CD4-positive, alpha-beta T cell (primary cell): ENCODE measurements around the gene PCCA. TPM values are rescaled to one million over a fixed set of nuclear protein-coding genes. Genes with fewer than 3 reads are reported as not detected.

Source experiments
- ATAC-seq: fragments of 200-7000 bp; cut with Tn5 transposase; one replicate; pipeline ENCODE4 v1.10.0; 2022; ENCODE audit warnings: mild to moderate bottlenecking; ENCODE audit not compliant: poor library complexity
- CTCF ChIA-PET: fragments of 350-600 bp; sonication (Branson Sonifier 250); formaldehyde crosslinking; loops from one replicate; lab custom pipeline; 2021; ENCODE audit warnings: antibody characterized with exemption, inconsistent platforms; lab: Charles Lee
- POLR2A ChIA-PET: fragments of 350-600 bp; sonication (Branson Sonifier 250); formaldehyde crosslinking; loops from one replicate; lab custom pipeline; 2021; ENCODE audit warnings: antibody characterized with exemption, inconsistent platforms; lab: Charles Lee
- DNase-seq, 14 experiments: peaks; one replicate each; pipeline ENCODE4 v3.0.0-alpha.2; 2013 to 2020; ENCODE audit warnings: mixed read lengths in 2 of 14
- H3K27ac ChIP-seq, 2 donors: one replicate each; pipeline versions ENCODE4 v1.5.1 to v1.7.0; 2013; ENCODE audit warnings: low read length in 2 of 2, low read depth in 1 of 2, mild to moderate bottlenecking in 1 of 2
- H3K27me3 ChIP-seq, 2 experiments: 1 replicate in 1 of 2; 2 replicates in 1 of 2; pipeline versions ENCODE4 v1.6.1 to v1.7.0; 2013; ENCODE audit warnings: low read length in 2 of 2, control low read depth in 1 of 2, mild to moderate bottlenecking in 1 of 2, moderate library complexity in 1 of 2; ENCODE audit not compliant: insufficient read depth in 2 of 2, control insufficient read depth in 1 of 2
- H3K36me3 ChIP-seq: one replicate; pipeline ENCODE4 v1.6.1; 2013; ENCODE audit warnings: low read length, control low read depth; ENCODE audit not compliant: insufficient read depth
- H3K4me1 ChIP-seq: one replicate; pipeline ENCODE4 v1.6.1; 2013; ENCODE audit warnings: low read length, control low read depth; ENCODE audit not compliant: insufficient read depth
- H3K4me3 ChIP-seq: one replicate; pipeline ENCODE4 v1.5.1; 2013; ENCODE audit warnings: mild to moderate bottlenecking, low read length, moderate library complexity
- H3K9me3 ChIP-seq, 2 experiments: 1 replicate in 1 of 2; 2 replicates in 1 of 2; pipeline versions ENCODE4 v1.6.1 to v1.7.0; 2013; ENCODE audit warnings: low read length in 2 of 2, mild to moderate bottlenecking in 2 of 2, control low read depth in 1 of 2, moderate library complexity in 1 of 2; ENCODE audit not compliant: control insufficient read depth in 1 of 2, insufficient read depth in 1 of 2
- H3K27ac Mint-ChIP-seq: one replicate; pipeline ENCODE4 v1.8.0; 2020; ENCODE audit warnings: mixed read lengths
- H3K27me3 Mint-ChIP-seq: one replicate; pipeline ENCODE4 v1.8.0; 2021; ENCODE audit warnings: mixed read lengths
- H3K36me3 Mint-ChIP-seq: one replicate; pipeline ENCODE4 v1.8.0; 2021; ENCODE audit warnings: low read depth, mixed read lengths
- H3K4me1 Mint-ChIP-seq: one replicate; pipeline ENCODE4 v1.8.0; 2021; ENCODE audit warnings: low read depth, mixed read lengths
- H3K4me3 Mint-ChIP-seq: one replicate; pipeline ENCODE4 v1.8.0; 2020; ENCODE audit warnings: mild to moderate bottlenecking, mixed read lengths
- H3K9me3 Mint-ChIP-seq: one replicate; pipeline ENCODE4 v1.8.0; 2020; ENCODE audit warnings: mixed read lengths
- CTCF ChIP-seq: fragments of 200-600 bp; IDR thresholded peaks from one replicate; pipeline ENCODE4 v1.8.0; 2022; ENCODE audit warnings: antibody characterized with exemption, mild to moderate bottlenecking
- intact Hi-C, 2 experiments: fragments of 100-400 bp; cut with DNase I in 1 of 2; cut with micrococcal nuclease in 1 of 2; formaldehyde crosslinking; loops; one replicate each; pipeline versions ENCODE4 v1.15.1 to v1.9.0; 2023 to 2025; cut with DNase I, micrococcal nuclease
- total RNA-seq, 174 experiments: library from RNA in 2 of 174; stranded (reverse) in 2 of 174; gene quantifications; one replicate each; pipeline ENCODE4 v1.2.3 and lab custom pipeline; 2021 to 2026

PCCA gene
- total RNA-seq, 2 experiments from 2014 or later, result 4.7 to 5.2 TPM

DNA sequence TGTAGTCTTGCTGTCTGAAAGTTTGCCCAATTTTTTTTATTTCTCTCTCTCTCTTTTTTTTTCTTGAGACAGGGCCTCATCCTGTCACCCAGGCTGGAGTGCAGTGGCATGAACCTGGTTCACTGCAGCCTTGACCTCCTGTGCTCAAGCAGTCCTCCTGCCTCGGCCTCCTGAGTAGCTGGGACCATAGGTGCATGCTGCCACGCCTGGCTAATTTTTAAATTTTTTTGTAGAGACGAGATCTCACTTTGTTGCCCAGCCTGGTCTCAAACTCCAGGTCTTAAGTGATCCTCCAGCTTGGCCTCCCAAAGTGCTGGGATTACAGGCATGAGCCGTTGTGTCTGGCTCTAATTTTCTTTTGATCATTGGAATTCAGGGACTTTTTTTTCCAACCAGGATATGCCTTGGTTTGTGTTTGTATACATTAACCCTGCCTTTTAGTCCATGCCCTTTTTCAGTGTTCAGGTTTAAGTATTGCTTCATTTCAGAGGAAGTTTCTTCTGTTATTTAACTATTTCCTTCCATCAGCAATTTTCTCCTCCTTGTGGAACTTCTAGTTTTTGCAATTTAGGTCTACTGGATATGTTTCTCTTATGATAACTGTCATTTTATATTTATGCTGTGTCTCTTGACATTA is 201.4 kb downstream of the PCCA start:
- Histone ChIP-seq H3K9me3 (no peaks in the 10 kb centered on the region), H3K4me1 (no peaks in the 10 kb centered on the region), H3K27me3 (no peaks in the 10 kb centered on the region), H3K36me3 (no peaks in the 10 kb centered on the region), H3K4me3 (no peak overlapping the region), H3K27ac (no peak overlapping the region)
- ATAC-seq, result no peak
- no peak for TF ChIP-seq CTCF
- no peaks in the 10 kb centered on the region for H3K9me3 Mint-ChIP-seq
- no peaks in the 10 kb centered on the region for H3K27me3 Mint-ChIP-seq
- no peaks in the 10 kb centered on the region for H3K4me1 Mint-ChIP-seq
- H3K36me3 Mint-ChIP-seq, result no peaks in the 10 kb centered on the region
- POLR2A ChIA-PET, result no interaction called here
- no peak overlapping the region for H3K4me3 Mint-ChIP-seq
- no peak overlapping the region for H3K27ac Mint-ChIP-seq
- CTCF ChIA-PET, result no interaction called here
- DNase-seq, result no peak
- intact Hi-C loops, result no loop called here

DNA sequence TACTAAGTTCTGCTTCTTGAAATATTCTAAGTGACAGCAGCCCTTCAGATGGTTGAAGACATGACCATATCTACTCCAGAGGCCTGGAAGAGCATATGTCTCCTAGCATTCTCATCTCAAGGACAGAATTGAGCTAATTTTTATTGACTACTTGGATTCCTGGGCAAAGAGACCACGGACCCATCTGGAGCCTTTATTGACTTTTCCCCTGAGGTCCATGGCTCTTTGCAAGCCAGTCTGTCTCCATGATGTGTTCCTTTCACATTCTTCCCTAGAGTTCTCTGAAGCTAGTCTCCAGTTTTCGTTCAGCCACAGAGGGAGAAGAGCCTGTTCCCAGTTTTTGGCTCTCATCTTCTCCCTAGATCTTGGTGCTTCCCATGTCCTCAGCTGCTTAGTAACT is 202.7 kb downstream of the PCCA start:
- H3K36me3 Mint-ChIP-seq, result no peaks in the 10 kb centered on the region
- Histone ChIP-seq H3K4me1 (no peaks in the 10 kb centered on the region), H3K9me3 (no peaks in the 10 kb centered on the region), H3K27me3 (no peaks in the 10 kb centered on the region), H3K4me3 (no peak overlapping the region), H3K36me3 (no peaks in the 10 kb centered on the region), H3K27ac (no peak overlapping the region)
- no peak for TF ChIP-seq CTCF
- no peaks in the 10 kb centered on the region for H3K4me1 Mint-ChIP-seq
- H3K9me3 Mint-ChIP-seq, result no peaks in the 10 kb centered on the region
- H3K27me3 Mint-ChIP-seq, result no peaks in the 10 kb centered on the region
- H3K4me3 Mint-ChIP-seq, result no peak overlapping the region
- no peak overlapping the region for H3K27ac Mint-ChIP-seq
- no peak for DNase-seq
- no peak for ATAC-seq
- ChIA-PET POLR2A (no interaction called here), CTCF (no interaction called here)
- intact Hi-C loops, result no loop called here

DNA sequence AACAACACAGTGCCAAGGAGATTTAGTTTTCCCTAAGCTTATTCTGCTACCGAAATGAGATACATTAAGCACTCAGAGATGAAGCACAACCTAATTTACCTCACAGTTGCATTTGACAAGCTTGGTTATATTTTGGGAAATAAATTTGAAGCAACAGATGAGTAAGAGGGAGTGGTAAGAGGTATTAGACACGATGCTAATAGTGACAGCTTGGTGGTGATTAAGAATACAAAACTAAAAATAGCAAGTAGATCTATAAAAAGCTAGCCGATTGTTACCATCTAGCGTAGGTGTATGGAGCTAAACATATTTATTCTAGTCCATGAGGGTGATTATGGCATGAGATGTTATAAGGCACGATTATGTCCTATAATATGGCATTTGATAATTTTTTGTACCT is 208.5 kb downstream of the PCCA start:
- POLR2A ChIA-PET, result no interaction called here
- H3K36me3 Mint-ChIP-seq, result peaks cover 5% of the 10 kb centered on the region
- H3K27me3 Mint-ChIP-seq, result no peaks in the 10 kb centered on the region
- H3K4me1 Mint-ChIP-seq, result no peaks in the 10 kb centered on the region
- H3K4me1 ChIP-seq, result no peaks in the 10 kb centered on the region
- H3K9me3 ChIP-seq, result no peaks in the 10 kb centered on the region
- ATAC-seq, result no peak
- peaks cover 4% of the 10 kb centered on the region for H3K9me3 Mint-ChIP-seq
- no peak overlapping the region for H3K4me3 ChIP-seq
- no peaks in the 10 kb centered on the region for H3K36me3 ChIP-seq
- H3K4me3 Mint-ChIP-seq, result no peak overlapping the region
- intact Hi-C loops, result no loop called here
- no peak for DNase-seq
- H3K27ac Mint-ChIP-seq, result no peak overlapping the region
- CTCF ChIA-PET, result no interaction called here
- no peaks in the 10 kb centered on the region for H3K27me3 ChIP-seq
- H3K27ac ChIP-seq, result no peak overlapping the region
- no peak for TF ChIP-seq CTCF
